AG10803 (cell line): ENCODE results near the gene DHRS7B.

Experiments used
- DNase-seq: peaks from one replicate; pipeline ENCODE4 v3.0.0; 2010; ENCODE audit warnings: low read depth
- H3K4me3 ChIP-seq: 2 replicates; pipeline ENCODE4 v1.5.1; 2011; ENCODE audit warnings: mild to moderate bottlenecking, low read length, control low read depth
- CTCF ChIP-seq: conservative IDR thresholded peaks from 2 replicates; pipeline ENCODE4 v1.5.1; 2011; ENCODE audit warnings: mild to moderate bottlenecking, low read length, control low read depth, inconsistent platforms

DHRS7B gene

DNA sequence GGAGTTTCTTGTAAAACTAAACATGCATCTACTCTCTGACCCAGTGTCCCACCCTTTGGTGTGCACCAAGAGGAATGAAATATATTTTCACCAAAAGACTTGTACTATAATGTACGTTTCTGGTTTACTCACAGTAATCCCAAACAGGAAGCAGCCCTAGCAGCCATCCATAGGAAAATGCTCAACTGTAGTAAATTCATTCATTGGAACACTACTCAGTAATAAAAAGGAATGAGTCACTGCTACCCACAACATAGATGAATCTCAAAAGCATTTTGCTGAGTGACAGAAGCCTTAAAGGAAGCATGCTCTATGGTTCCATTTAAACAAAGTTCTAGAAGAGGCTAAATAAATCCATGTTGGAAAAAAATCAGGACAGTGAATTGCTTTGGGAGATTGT, 37.6 kb upstream of the DHRS7B start:
- peak; percentile 51 for DNase-seq
- no peak for TF ChIP-seq CTCF
- H3K4me3 ChIP-seq, result no peak overlapping the region

GRCh38 chr17:21089933-21090901, 36.5 kb upstream of the DHRS7B start:
- no peak for DNase-seq
- no peak overlapping the region for H3K4me3 ChIP-seq
- TF ChIP-seq CTCF, result no peak

GRCh38 chr17:21090902-21091618, 35.7 kb upstream of the DHRS7B start:
- no peak for TF ChIP-seq CTCF
- DNase-seq, result no peak
- H3K4me3 ChIP-seq, result no peak overlapping the region

DNA sequence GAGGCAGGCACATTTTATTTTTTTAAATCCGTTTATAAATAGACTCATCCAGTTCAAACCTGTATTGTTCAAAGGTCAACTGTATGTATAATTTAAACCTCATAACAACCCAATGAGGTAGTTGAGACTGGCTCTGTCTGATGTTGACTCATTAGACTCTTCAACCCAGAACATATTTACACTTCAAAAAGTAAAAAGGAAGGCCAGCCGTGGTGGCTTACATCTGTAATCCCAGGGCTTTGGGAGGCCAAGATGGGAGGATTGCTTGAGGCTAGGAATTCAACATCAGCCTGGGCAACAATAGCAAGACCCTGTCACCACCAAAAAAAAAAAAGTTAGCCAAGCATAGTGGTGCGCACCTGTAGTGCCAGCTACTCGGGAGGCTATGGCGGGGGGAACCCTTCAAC, 32.5 kb upstream of the DHRS7B start:
- no peak for DNase-seq
- no peak for TF ChIP-seq CTCF
- no peak overlapping the region for H3K4me3 ChIP-seq

GRCh38 chr17:21095735-21096134, 31.0 kb upstream of the DHRS7B start:
- TF ChIP-seq CTCF, result no peak
- DNase-seq, result no peak
- H3K4me3 ChIP-seq, result no peak overlapping the region

DNA sequence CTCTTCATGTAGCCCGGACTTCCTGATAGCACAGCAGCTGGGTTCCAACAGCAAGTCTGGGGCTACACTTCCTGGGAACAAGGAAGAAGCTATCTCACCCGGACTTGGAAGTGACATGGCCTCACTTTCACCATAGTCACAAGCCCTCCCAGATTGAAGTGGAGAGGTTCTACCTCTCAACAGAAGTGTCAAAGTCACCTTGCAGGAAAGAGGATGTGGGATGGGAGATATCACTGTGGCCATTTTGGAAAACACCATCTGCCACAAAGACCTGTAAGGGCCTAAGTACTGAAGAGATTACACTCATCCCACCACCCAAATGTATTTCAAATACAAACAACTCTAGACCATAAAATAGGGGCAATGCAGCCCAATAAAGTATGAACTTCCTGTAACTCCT, 29.9 kb upstream of the DHRS7B start:
- no peak for DNase-seq

More for the DNA sequence above, 29.9 kb upstream of the DHRS7B start:
- H3K4me3 ChIP-seq, result no peak overlapping the region
- TF ChIP-seq CTCF, result no peak
